Measurements from ENCODE around the gene PUM1. TPM values are rescaled to one million over a fixed set of nuclear protein-coding genes. Genes with fewer than 3 reads are reported as not detected.

Gene PUM1
- total and polyA plus RNA-seq, 2 experiments from 2014 or later: 68.6 to 97.4 TPM

DNA sequence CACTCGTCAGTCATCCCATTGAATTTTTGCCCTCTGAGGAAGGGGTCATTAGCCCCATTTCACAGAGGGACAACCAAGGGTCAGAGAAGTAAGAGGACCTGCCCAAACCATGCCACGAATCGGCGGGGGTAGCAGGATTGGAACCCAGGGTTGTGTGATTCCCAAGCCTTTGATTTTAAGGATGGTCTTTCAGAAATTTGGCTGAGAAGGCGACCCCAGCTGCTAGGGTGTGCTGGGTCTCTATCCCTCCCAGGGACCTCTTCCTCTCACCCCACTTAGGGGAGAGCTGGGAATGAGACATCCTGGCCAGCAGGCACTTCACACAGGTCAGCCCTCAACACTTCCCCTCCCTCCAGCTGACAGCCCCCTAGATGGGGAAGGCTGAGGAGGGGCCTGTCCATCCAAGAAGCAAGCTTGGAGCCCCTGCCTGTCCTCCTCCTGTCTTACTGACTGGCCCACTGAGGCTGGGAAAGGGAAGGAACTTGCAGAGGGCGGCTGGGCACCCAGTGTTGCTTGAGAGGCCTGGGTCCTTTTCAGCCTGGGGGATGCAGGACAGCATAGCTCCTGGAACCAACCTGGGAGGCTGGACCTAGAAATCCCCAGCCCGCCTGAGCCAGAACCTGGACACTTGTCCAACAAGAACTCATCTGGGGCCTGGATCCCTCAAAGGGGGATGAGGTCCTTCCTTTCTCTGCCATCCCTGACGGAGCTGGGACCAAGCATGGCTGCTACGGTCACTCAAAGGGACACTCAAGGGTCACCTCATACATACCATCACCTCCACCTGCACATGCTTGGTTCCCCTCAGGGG lies 158.7 kb downstream of the PUM1 start:
- Histone ChIP-seq H2AFZ (no peak overlapping the region), H3K36me3 (replicated peaks; ENCODE audit: insufficient read depth, low read depth) (no peaks in the 10 kb centered on the region), H3K79me2 (peaks cover 45% of the 10 kb centered on the region), H3K4me1 (ENCODE audit: insufficient read depth) (peaks cover 26% of the 10 kb centered on the region), H3K4me3 (peak overlapping the region; percentile 88), H3K4me2 (peak overlapping the region; percentile 97), H3K27ac (no peak overlapping the region), H4K20me1 (ENCODE audit: insufficient read depth, poor library complexity, severe bottlenecking) (peaks cover 2% of the 10 kb centered on the region), H3K27me3 (no peaks in the 10 kb centered on the region), H3K9me2 (replicated peaks; ENCODE audit: insufficient read depth) (no peaks in the 10 kb centered on the region), H3K9me3 (ENCODE audit: low read depth) (no peaks in the 10 kb centered on the region)
- no peak for TF ChIP-seq EZH2phosphoT487 (IDR thresholded peaks at IDR 0.05; ENCODE audit: low read depth, severe bottlenecking, unreplicated experiment)
- TF ChIP-seq EZH2 (IDR thresholded peaks at IDR 0.05; ENCODE audit: borderline replicate concordance): no peak
- TF ChIP-seq, protein P1, sequence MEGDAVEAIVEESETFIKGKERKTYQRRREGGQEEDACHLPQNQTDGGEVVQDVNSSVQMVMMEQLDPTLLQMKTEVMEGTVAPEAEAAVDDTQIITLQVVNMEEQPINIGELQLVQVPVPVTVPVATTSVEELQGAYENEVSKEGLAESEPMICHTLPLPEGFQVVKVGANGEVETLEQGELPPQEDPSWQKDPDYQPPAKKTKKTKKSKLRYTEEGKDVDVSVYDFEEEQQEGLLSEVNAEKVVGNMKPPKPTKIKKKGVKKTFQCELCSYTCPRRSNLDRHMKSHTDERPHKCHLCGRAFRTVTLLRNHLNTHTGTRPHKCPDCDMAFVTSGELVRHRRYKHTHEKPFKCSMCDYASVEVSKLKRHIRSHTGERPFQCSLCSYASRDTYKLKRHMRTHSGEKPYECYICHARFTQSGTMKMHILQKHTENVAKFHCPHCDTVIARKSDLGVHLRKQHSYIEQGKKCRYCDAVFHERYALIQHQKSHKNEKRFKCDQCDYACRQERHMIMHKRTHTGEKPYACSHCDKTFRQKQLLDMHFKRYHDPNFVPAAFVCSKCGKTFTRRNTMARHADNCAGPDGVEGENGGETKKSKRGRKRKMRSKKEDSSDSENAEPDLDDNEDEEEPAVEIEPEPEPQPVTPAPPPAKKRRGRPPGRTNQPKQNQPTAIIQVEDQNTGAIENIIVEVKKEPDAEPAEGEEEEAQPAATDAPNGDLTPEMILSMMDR (IDR thresholded peaks at IDR 0.05; ENCODE audit: poor library complexity): no peak
- no peak for DNase-seq (ENCODE audit: low spot score)
- 94% methylated on average over 9 of the region's 9 CpGs for WGBS (ENCODE audit: low lambda C conversion rate, missing lambda C conversion rate)

DNA sequence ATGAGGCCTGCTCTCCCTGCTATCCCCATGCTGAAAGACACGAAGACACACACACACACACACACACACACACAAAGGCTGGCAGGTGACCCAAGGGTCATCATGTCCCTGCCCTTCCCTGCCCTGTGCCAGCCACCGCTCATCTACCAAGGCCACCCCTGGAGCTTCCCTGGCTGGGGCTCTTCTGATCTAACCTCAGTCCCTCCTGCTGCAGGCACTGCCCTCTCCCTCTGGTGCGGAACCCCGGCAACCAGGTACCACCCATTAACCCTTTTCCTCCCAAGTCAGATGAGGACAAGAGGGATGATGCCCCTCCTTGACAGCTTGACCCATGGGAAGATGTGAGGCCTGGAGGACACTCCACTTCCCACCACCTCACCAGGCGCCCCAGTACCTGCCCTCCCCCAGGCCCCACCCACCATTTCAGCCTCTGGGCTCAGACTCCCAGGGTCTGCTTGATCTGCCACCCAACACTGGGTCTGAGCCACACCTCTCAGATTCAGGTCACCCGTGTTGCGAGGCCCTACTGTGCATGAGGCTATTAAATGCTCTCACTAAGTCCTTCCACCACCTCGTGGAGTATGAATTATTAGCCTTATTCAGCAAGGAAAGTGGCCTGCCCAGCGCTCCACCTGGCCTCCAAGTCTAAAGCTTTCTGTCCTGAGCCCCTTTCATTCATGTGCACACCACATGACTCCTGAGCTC lies 159.4 kb downstream of the PUM1 start:
- WGBS (ENCODE audit: low lambda C conversion rate, missing lambda C conversion rate): 62% methylated on average over 9 of the region's 9 CpGs
- Histone ChIP-seq H3K4me2 (peak overlapping the region; percentile 33), H3K36me3 (replicated peaks; ENCODE audit: insufficient read depth, low read depth) (no peaks in the 10 kb centered on the region), H3K4me3 (no peak overlapping the region), H4K20me1 (ENCODE audit: insufficient read depth, poor library complexity, severe bottlenecking) (peaks cover 2% of the 10 kb centered on the region), H3K79me2 (peaks cover 50% of the 10 kb centered on the region), H3K9me2 (replicated peaks; ENCODE audit: insufficient read depth) (no peaks in the 10 kb centered on the region), H3K9me3 (ENCODE audit: low read depth) (no peaks in the 10 kb centered on the region), H3K27me3 (no peaks in the 10 kb centered on the region), H2AFZ (no peak overlapping the region), H3K27ac (no peak overlapping the region), H3K4me1 (ENCODE audit: insufficient read depth) (peaks cover 25% of the 10 kb centered on the region)
- TF ChIP-seq, protein P1 (IDR thresholded peaks at IDR 0.05; ENCODE audit: poor library complexity): no peak
- TF ChIP-seq EZH2 (IDR thresholded peaks at IDR 0.05; ENCODE audit: borderline replicate concordance): no peak
- TF ChIP-seq EZH2phosphoT487 (IDR thresholded peaks at IDR 0.05; ENCODE audit: low read depth, severe bottlenecking, unreplicated experiment): no peak
- DNase-seq (ENCODE audit: low spot score): no peak

DNA sequence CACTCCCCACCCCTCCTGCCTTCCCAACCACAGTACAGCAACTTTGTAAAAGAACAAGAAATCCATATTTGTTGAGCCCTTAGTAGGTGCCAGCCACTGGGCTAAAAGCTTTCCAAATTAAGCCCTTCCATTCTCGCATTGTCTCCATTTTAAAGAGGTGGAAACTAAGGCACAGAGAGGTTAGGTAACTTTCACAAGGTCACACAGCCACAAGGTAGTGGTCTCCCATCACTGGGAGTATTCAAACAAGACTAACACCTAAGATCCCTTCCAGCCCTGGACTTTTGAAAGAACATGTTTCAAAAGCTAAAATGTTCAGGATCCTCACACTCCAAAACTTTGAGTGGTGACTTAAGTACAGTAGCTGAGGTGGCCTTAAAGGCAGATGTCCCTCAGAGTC lies 160.1 kb downstream of the PUM1 start:
- Histone ChIP-seq H3K4me2 (peak overlapping the region; percentile 33), H3K27ac (no peak overlapping the region), H3K9me2 (replicated peaks; ENCODE audit: insufficient read depth) (no peaks in the 10 kb centered on the region), H3K36me3 (replicated peaks; ENCODE audit: insufficient read depth, low read depth) (no peaks in the 10 kb centered on the region), H3K4me1 (ENCODE audit: insufficient read depth) (peaks cover 23% of the 10 kb centered on the region), H3K4me3 (no peak overlapping the region), H2AFZ (no peak overlapping the region), H3K79me2 (peaks cover 50% of the 10 kb centered on the region), H3K9me3 (ENCODE audit: low read depth) (no peaks in the 10 kb centered on the region), H4K20me1 (ENCODE audit: insufficient read depth, poor library complexity, severe bottlenecking) (peaks cover 2% of the 10 kb centered on the region), H3K27me3 (no peaks in the 10 kb centered on the region)
- 81% methylated on average over 1 of the region's 1 CpG for WGBS (ENCODE audit: low lambda C conversion rate, missing lambda C conversion rate)
- no peak for TF ChIP-seq EZH2phosphoT487 (IDR thresholded peaks at IDR 0.05; ENCODE audit: low read depth, severe bottlenecking, unreplicated experiment)
- TF ChIP-seq, protein P1 (IDR thresholded peaks at IDR 0.05; ENCODE audit: poor library complexity): no peak
- TF ChIP-seq EZH2 (IDR thresholded peaks at IDR 0.05; ENCODE audit: borderline replicate concordance): no peak
- DNase-seq (ENCODE audit: low spot score): no peak
